Neural progenitor cell (in vitro differentiated cells): ENCODE results near the gene PPIH.

ENCODE experiments used
- EZH2 ChIP-seq: fragments of 200-600 bp; sonication (generic); IDR thresholded peaks from 2 replicates; pipeline ENCODE4 v1.6.1; 2017; ENCODE audit warnings: antibody characterized with exemption, mild to moderate bottlenecking, moderate library complexity
- TF ChIP-seq, protein P1 (sequence below): fragments of 200-600 bp; sonication (generic); IDR thresholded peaks from 2 replicates; pipeline ENCODE4 v1.5.1; 2017; ENCODE audit warnings: antibody characterized with exemption, mild to moderate bottlenecking

DNA sequence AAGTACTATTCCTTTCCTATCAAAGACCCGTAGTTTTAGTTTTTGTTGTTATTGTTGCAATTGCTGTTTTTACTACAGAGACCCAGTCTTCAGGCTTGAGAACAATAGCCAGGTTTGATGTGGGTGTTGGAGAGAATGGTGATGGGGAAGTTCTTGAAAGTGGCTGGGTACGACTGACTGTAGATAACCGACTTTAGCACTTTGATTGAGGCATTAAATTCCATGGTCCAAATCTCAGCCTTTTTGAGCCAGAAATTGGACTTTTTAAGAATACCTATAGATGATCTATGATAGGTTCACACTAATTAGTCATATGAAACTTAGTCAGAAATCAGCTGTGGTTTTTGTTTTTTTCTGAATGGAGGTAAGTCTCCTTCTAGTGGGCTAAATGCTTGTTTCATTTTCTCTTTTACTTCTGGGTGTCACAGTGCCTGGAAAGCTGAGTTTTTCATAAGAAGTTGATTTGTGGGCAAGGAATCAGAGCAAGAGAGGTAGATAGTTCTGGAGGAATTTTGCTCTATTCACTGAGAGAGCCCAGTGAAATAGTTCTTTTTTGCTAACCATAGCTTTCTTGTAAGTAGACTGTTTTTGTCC, 2.8 kb downstream of the PPIH start:
- no peak for TF ChIP-seq EZH2
- TF ChIP-seq, protein P1, sequence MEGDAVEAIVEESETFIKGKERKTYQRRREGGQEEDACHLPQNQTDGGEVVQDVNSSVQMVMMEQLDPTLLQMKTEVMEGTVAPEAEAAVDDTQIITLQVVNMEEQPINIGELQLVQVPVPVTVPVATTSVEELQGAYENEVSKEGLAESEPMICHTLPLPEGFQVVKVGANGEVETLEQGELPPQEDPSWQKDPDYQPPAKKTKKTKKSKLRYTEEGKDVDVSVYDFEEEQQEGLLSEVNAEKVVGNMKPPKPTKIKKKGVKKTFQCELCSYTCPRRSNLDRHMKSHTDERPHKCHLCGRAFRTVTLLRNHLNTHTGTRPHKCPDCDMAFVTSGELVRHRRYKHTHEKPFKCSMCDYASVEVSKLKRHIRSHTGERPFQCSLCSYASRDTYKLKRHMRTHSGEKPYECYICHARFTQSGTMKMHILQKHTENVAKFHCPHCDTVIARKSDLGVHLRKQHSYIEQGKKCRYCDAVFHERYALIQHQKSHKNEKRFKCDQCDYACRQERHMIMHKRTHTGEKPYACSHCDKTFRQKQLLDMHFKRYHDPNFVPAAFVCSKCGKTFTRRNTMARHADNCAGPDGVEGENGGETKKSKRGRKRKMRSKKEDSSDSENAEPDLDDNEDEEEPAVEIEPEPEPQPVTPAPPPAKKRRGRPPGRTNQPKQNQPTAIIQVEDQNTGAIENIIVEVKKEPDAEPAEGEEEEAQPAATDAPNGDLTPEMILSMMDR, result no peak
